Measurements from ENCODE around the gene SMOC2.
"Not testable (repeated sequence)": the region's sequence is repeated elsewhere in the genome, so short reads cannot be mapped to it uniquely, and the experiment has no call there.

SMOC2 gene

DNA sequence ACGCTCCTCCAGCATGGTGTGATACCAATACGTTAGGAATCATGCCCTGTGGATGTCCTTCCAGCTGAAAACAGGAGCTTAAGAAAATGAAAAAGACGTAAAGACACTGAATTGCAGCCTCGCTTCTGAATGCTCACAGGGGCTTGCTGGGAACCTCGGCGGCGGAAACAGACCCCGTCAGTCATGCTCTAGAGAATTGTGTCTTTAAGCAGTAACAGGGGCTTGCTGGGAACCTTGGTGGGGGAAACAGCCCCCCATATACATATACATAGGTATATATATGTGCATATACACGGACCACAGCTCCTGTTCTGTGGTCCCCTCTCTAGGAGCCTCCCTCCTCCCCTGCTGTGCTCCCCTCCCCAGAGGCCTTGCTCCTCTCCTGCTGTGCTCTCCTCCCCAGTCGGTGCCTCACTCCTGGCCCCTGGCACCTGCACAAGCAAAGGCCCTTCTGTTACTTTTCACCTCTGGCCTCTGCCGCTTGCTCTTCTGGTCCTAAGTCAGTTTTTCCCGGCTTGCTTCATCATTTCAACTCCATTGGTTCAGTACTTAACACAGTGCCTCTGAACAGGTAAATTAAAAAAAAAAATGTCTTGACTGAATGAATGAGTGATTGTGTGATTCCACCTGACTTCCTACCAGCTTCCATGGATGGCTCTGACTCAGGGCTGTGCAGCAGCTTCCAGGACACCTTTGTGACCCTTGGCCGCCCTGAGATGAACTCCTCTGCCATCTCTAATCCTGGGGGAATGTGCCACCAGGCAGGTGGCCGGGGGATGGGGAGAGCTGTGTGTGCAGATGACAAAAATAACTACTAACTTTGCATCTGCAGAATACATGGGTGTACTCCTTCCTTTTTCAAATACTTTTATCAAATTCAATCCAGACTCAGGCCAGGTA lies 246.1 kb downstream of the SMOC2 start:
- DNase-seq (ENCODE audit: low spot score): no peak

DNA sequence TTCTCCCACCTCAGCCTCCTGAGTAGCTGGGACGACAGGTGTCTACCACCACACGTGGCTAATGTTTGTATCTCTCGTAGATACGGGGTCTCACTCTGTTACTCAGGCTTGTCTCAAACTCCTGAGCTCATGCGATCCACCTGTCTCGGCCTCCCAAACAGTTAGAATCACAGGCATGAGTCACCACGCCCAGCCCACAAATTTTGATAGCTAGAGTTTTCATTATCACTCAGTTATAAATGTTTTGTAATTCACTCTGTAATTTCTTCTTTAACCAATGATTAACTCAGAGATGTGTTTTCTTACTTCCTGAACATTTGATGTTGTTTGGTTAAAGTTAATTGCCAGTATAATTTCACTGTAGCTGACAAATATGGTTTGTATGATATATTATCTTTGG lies 249.3 kb downstream of the SMOC2 start:
- no peak for DNase-seq (ENCODE audit: low spot score)

GRCh38 chr6:168691774-168692173 lies 250.8 kb downstream of the SMOC2 start:
- no peak for DNase-seq (ENCODE audit: low spot score)

GRCh38 chr6:168692193-168692914 lies 251.4 kb downstream of the SMOC2 start:
- DNase-seq (ENCODE audit: low spot score): no peak

GRCh38 chr6:168692915-168693257 lies 251.9 kb downstream of the SMOC2 start:
- DNase-seq (ENCODE audit: low spot score): not testable (repeated sequence)

DNA sequence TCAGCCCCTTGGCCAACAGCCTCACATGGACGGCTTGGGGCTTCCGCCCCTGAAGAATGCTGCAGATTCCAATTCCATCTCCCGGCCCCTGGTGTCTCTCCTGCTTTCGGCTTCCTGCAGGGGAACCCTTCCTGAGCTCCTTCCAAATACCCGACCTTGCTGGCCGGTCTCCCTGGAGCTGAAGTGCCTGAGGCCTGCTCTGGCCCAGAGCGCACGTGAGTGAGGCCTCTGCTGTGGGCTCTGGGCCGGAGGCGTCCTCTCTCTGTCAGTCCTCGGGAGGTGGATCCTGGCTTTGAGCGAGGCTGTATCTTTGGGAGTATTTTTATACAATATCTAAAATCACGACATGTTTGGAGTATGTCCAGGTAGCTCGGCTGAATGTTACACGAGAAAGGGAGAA lies 253.8 kb downstream of the SMOC2 start:
- DNase-seq (ENCODE audit: low spot score): not testable (repeated sequence)

- no peak for DNase-seq (ENCODE audit: low spot score)
Observed at GRCh38 chr6:168695701-168696100, 254.7 kb downstream of the SMOC2 start.

DNA sequence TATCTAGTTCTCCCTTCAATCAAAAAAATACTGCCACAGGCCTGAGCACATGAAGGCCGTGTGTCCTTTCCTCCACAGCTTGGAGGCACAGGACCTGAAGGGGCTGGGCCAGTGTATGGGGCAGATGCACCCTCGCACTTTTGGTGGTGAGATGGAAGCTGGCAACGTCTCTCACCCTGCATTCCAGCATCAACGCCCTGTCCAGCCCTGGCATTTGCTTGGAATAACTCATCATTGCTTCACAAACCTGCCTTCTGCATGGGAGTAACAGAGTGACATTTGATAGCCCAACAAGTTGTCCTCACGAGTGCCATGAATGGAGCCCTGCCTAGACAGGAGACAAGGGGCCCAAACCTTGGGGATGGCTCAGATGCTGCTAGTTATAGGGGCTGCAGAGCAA lies 257.9 kb downstream of the SMOC2 start:
- DNase-seq (ENCODE audit: low spot score): no peak

- DNase-seq (ENCODE audit: low spot score): no peak
Observed at GRCh38 chr6:168699631-168700295, 258.8 kb downstream of the SMOC2 start.

- DNase-seq (ENCODE audit: low spot score): no peak
Observed at GRCh38 chr6:168700880-168701279, 259.9 kb downstream of the SMOC2 start.

DNA sequence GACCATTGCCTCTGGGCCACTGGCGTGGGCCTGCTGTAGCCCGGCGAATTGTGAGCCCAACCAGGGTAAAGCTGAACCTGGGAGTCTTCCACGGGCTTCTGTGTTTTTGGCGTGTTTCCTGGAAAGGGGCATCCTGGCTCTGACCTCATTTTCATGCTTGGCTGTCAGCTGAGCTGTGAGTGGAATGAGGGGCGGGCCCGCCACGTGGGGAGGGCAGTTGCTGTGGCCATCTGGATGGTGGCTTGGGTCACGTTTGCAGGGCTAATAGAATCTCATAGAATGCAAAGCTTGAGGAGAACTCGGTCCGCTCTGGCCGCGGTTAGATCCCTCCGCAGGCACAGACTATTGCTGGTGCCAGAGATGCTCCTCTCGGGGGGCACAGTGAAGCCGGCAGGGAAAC lies 263.0 kb downstream of the SMOC2 start:
- DNase-seq (ENCODE audit: low spot score): no peak

DNA sequence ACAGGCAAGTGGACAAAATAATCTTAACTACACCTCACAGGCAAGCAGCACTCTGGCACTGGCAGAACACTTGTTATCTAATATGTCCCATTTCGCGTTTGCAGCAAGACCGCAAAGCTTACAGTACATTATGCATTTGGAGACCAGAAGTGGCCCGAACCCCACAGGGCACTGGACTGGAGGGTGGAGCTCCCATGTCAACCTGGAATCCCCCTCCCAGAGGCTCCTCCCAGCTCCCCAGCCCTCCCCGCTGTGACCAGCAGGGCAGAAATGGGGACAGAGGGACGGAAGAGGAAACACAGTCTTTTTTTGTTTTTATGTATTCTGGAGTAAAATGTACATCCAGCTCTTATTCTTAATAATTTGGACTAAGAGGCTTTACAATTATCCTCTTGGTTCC lies 263.7 kb downstream of the SMOC2 start:
- DNase-seq (ENCODE audit: low spot score): no peak

DNA sequence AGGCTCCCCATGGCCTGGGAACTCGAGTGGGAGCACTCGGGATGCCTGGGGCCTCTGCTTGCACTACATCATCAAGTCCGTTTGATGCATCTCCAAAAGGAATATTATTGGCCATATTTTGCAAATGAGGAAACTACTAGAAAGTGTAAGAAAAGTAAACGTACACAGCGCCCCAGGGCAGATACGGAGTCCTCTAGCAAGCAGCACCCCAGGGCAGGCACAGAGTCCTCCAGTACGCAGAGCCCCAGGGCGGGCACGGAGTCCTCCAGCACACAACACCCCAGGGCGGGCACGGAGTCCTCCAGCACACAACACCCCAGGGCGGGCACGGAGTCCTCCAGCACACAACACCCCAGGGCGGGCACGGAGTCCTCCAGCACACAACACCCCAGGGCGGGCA lies 264.3 kb downstream of the SMOC2 start:
- DNase-seq (ENCODE audit: low spot score): not testable (repeated sequence)

- no peak for DNase-seq (ENCODE audit: low spot score)
Observed at GRCh38 chr6:168706471-168707177, 265.6 kb downstream of the SMOC2 start.

GRCh38 chr6:168708526-168708925 lies 267.5 kb downstream of the SMOC2 start:
- DNase-seq (ENCODE audit: low spot score): no peak

- DNase-seq (ENCODE audit: low spot score): no peak
Observed at GRCh38 chr6:168708984-168709383, 268.0 kb downstream of the SMOC2 start.

DNA sequence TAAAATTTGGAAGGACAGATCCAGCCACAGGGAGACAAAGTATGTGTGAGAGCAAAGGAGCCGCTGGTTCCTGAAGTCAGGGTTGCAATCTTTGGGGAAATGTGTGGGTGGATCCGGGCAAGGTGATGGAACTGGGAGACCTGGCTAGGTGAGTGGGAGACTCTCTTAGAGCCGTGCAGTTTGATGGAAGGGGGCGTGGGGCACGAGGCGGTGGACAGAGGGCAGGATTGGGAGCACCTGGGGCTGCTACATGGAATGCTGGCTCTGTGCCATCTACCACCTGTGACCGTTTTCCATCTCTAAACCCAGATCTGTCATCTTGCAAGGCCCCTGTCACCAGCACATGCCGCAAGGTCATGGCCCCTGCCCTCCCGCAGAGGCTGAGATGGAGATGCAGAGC lies 268.4 kb downstream of the SMOC2 start:
- no peak for DNase-seq (ENCODE audit: low spot score)

- no peak for DNase-seq (ENCODE audit: low spot score)
Observed at GRCh38 chr6:168709991-168710390, 269.0 kb downstream of the SMOC2 start.

DNA sequence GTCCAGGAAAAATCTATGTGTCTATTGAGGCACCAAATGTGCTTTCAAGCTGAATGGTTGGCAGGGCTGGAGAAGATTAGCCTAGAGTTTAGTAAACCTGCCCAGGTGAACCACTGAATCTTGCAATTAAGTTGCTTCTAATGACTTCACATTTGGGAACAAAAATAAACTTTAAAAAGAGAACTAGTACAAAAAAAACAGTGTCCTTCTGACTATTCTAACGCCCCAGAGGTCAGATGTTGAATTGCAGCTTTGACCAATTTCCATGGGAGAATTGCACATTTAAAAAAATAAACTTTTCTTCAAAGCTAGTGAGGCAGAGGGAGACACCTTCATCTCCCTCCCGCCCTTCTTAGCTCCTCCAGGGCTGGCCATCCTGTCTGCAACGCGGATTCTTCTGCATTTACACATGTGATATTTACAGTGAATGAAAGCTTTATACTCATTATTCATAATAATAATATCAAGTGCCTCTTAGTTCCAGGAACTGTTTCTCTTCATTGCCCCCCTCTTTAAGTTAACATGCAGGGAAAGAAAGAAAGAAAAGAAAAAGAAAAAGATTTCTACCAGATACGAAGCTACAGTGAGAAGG lies 270.2 kb downstream of the SMOC2 start:
- no peak for DNase-seq (ENCODE audit: low spot score)

- no peak for DNase-seq (ENCODE audit: low spot score)
Observed at GRCh38 chr6:168711666-168712300, 270.8 kb downstream of the SMOC2 start.

DNA sequence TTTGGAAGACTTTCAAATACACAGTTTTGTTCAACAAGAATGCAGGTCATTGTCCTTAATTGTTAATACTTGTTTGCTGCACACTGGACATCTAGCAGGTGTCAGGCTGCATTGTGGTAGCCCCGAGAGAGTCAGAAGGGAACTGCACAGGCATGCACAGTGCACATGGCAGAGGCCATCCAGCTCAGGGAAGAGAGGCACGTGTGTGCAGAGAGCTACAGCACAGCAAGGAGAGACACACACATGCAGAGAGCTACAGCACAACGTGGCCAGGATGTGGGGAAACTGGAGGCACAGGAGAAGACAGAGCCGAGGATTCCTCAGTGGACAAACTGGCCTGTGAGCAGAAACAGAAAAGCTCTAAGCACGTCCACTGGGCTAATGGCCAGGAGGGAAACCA lies 272.0 kb downstream of the SMOC2 start:
- DNase-seq (ENCODE audit: low spot score): no peak
